ENCODE data around the gene NRN1.

Gene NRN1

GRCh38 chr6:6008089-6008647, 1.4 kb upstream of the NRN1 start:
- Histone ChIP-seq H3K4me3 (ENCODE audit: low read depth, low read length) (peak overlapping the region; percentile 64), H3K9me3 (ENCODE audit: control insufficient read depth, insufficient read depth, low read depth, low read length) (no peaks in the 10 kb centered on the region), H3K36me3 (ENCODE audit: control insufficient read depth in 2 of 2, insufficient read depth in 1 of 2, low read length in 2 of 2) (no peaks in the 10 kb centered on the region), H3K4me1 (ENCODE audit: control insufficient read depth, insufficient read depth, low read length) (peaks cover 6% of the 10 kb centered on the region), H3K27ac (ENCODE audit: extremely low read depth, low read depth, low read length) (peak overlapping the region; percentile 78; the same call in 1 of the 2 replicates)
- CTCF ChIA-PET, result interaction anchor here (0.5 to 0.9 kb wide), 8 partner anchors 87 to 1467 kb away, joined by 3 to 5 read pairs (median 4); no protein-coding TSS in a partner anchor
- POLR2A ChIA-PET, result interaction anchor here (0.6 to 1.9 kb wide), 7 partner anchors 9 to 1834 kb away, joined by 3 to 7 read pairs (median 4); no protein-coding TSS in a partner anchor
- no peak for TF ChIP-seq KLF7 (tag by site-specific recombination; IDR thresholded peaks at IDR 0.05; ENCODE audit: borderline replicate concordance)
- peak; percentile 25; the same call in 1 of the 2 replicates for TF ChIP-seq ZNF2 (tag by site-specific recombination; IDR thresholded peaks at IDR 0.05)
- TF ChIP-seq ZNF274 (IDR thresholded peaks at IDR 0.05; ENCODE audit: low read length), result no peak
- no peak for TF ChIP-seq ZNF274 (tag by site-specific recombination; IDR thresholded peaks at IDR 0.05; ENCODE audit: borderline replicate concordance)
- no peak for TF ChIP-seq ZNF398 (tag by site-specific recombination; IDR thresholded peaks at IDR 0.05)
- no peak for TF ChIP-seq ZBTB1 (tag by site-specific recombination; IDR thresholded peaks at IDR 0.05)
- no peak for TF ChIP-seq ZBTB8A (tag by site-specific recombination; IDR thresholded peaks at IDR 0.05)
- no peak for TF ChIP-seq YY1 (tag by site-specific recombination; IDR thresholded peaks at IDR 0.05)
- no peak for TF ChIP-seq ZNF16 (tag by site-specific recombination; IDR thresholded peaks at IDR 0.05; ENCODE audit: low read depth)
- no peak for TF ChIP-seq ZNF776 (tag by site-specific recombination; IDR thresholded peaks at IDR 0.05; ENCODE audit: borderline replicate concordance)
- no peak for TF ChIP-seq ZNF580 (tag by site-specific recombination; IDR thresholded peaks at IDR 0.05)
- TF ChIP-seq ZBTB7A (tag by site-specific recombination; IDR thresholded peaks at IDR 0.05; ENCODE audit: low read depth), result no peak
- no peak for TF ChIP-seq ZNF768 (tag by site-specific recombination; IDR thresholded peaks at IDR 0.05)
- no peak for TF ChIP-seq MYNN (tag by site-specific recombination; IDR thresholded peaks at IDR 0.05; ENCODE audit: borderline replicate concordance)
- no peak for TF ChIP-seq RBAK (tag by site-specific recombination; IDR thresholded peaks at IDR 0.05)
- no peak for TF ChIP-seq ZBTB26 (tag by site-specific recombination; optimal IDR thresholded peaks at IDR 0.05)
- no peak for TF ChIP-seq ZNF501 (tag by site-specific recombination; IDR thresholded peaks at IDR 0.05)
- TF ChIP-seq ZBTB48 (tag by site-specific recombination; IDR thresholded peaks at IDR 0.05), result peak; percentile 86
- no peak for TF ChIP-seq ZNF350 (tag by site-specific recombination; IDR thresholded peaks at IDR 0.05)
- peak; percentile 43 for TF ChIP-seq ZIC2 (tag by site-specific recombination; IDR thresholded peaks at IDR 0.05)
- TF ChIP-seq ZNF560 (tag by site-specific recombination; IDR thresholded peaks at IDR 0.05; ENCODE audit: borderline replicate concordance), result no peak
- no peak for TF ChIP-seq ZNF292 (tag by site-specific recombination; IDR thresholded peaks at IDR 0.05; ENCODE audit: borderline replicate concordance, low read depth)
- TF ChIP-seq ZFP3 (tag by site-specific recombination; IDR thresholded peaks at IDR 0.05; ENCODE audit: low read depth), result no peak
- peak; percentile 67; the same call in 1 of the 2 replicates for TF ChIP-seq ZNF394 (tag by site-specific recombination; IDR thresholded peaks at IDR 0.05; ENCODE audit: borderline replicate concordance)
- no peak; the same call in 1 of the 2 replicates for TF ChIP-seq ZNF843 (tag by site-specific recombination; IDR thresholded peaks at IDR 0.05)
- TF ChIP-seq ZNF514 (tag by site-specific recombination; IDR thresholded peaks at IDR 0.05), result no peak
- no peak for TF ChIP-seq ZNF449 (tag by site-specific recombination; IDR thresholded peaks at IDR 0.05)
- TF ChIP-seq PBX3 (CRISPR knock-in tag; IDR thresholded peaks at IDR 0.05), result no peak
- peak; percentile 16 for TF ChIP-seq ZNF335 (tag by site-specific recombination; conservative IDR thresholded peaks at IDR 0.05)
- TF ChIP-seq ZNF148 (tag by site-specific recombination; IDR thresholded peaks at IDR 0.05; ENCODE audit: borderline replicate concordance), result no peak
